HepG2 (cell line): Measurements from ENCODE around the gene UBASH3A. TPM values are rescaled to one million over a fixed set of nuclear protein-coding genes. Genes with fewer than 3 reads are reported as not detected.

Experiments
- ATAC-seq: fragments of 200-7000 bp; cut with Tn5 transposase; 3 replicates; pipeline ENCODE4 v1.9.1; 2020; ENCODE audit warnings: mild to moderate bottlenecking, moderate library complexity
- BruUV-seq: library from RNA; stranded (reverse); fragments of 400-500 nt; replicated peaks from 2 replicates; lab custom pipeline; 2021; lab: Mats Ljungman, UMichigan
- CTCF ChIA-PET: fragments of 300-600 bp; formaldehyde crosslinking; extraction: SDS; loops from one replicate; lab custom pipeline; 2021; ENCODE audit warnings: low total read pairs, inconsistent platforms, low intra/inter-chr PET ratio; lab: Yijun Ruan, JAX
- POLR2A ChIA-PET: fragments of 350-600 bp; sonication (Branson Sonifier 250); formaldehyde crosslinking; loops from one replicate; lab custom pipeline; 2020; ENCODE audit warnings: antibody characterized with exemption, inconsistent platforms; lab: Yijun Ruan, JAX
- DNase-seq: peaks from one replicate; pipeline ENCODE4 v3.0.0-alpha.2; 2015; ENCODE audit warnings: low spot score
- FAIRE-seq: peaks from 3 replicates; lab custom pipeline; 2011; peaks lifted over from hg19 to GRCh38; lab: Jason Lieb, UNC
- H2AFZ ChIP-seq: one replicate; pipeline ENCODE4 v1.6.1; 2011; ENCODE audit warnings: low read length, inconsistent platforms
- H3K27ac ChIP-seq: fragments of 300-600 bp; 3 replicates; pipeline ENCODE4 v1.8.0; 2011; ENCODE audit warnings: mixed run types, mild to moderate bottlenecking, mixed read lengths, low read length, inconsistent platforms; ENCODE audit not compliant: insufficient read depth; ENCODE audit errors: extremely low read length
- H3K27me3 ChIP-seq, 2 experiments: fragments of 200-600 bp in 1 of 2; 2 replicates in 1 of 2; 3 replicates in 1 of 2; pipeline versions ENCODE4 v1.6.0 to v1.8.0; 2011; ENCODE audit warnings: low read length in 2 of 2, mild to moderate bottlenecking in 2 of 2, moderate library complexity in 2 of 2, inconsistent platforms in 1 of 2; ENCODE audit not compliant: insufficient read depth in 2 of 2, control insufficient read depth in 1 of 2
- H3K36me3 ChIP-seq, 2 experiments: fragments of 200-600 bp in 1 of 2; replicated peaks in 1 of 2; 2 replicates in 1 of 2; 3 replicates in 1 of 2; pipeline versions ENCODE4 v1.5.1 to v1.8.0; 2011; ENCODE audit warnings: low read length in 2 of 2, inconsistent platforms in 1 of 2; ENCODE audit not compliant: insufficient read depth in 2 of 2, control insufficient read depth in 1 of 2
- H3K4me1 ChIP-seq: 2 replicates; pipeline ENCODE4 v1.5.1; 2012; ENCODE audit warnings: low read length, inconsistent platforms; ENCODE audit not compliant: insufficient read depth
- H3K4me2 ChIP-seq: 2 replicates; pipeline ENCODE4 v1.6.0; 2011; ENCODE audit warnings: low read depth, low read length, inconsistent platforms
- H3K4me3 ChIP-seq, 3 experiments: fragments of 200-600 bp in 1 of 3; sonication (generic), shearing (Covaris generic) in 1 of 3; replicated peaks in 1 of 3; 2 replicates each; pipeline ENCODE4 v1.5.1; 2011 to 2016; ENCODE audit warnings: low read length in 3 of 3, inconsistent platforms in 2 of 3, low read depth in 2 of 3, mild to moderate bottlenecking in 2 of 3, control low read depth in 1 of 3, mixed read lengths in 1 of 3; ENCODE audit not compliant: insufficient read depth in 1 of 3
- H3K79me2 ChIP-seq: one replicate; pipeline ENCODE4 v1.6.1; 2011; ENCODE audit warnings: low read length, inconsistent platforms; ENCODE audit not compliant: insufficient read depth
- H3K9ac ChIP-seq: 2 replicates; pipeline ENCODE4 v1.6.0; 2011; ENCODE audit warnings: mild to moderate bottlenecking, low read depth, low read length, inconsistent platforms; ENCODE audit not compliant: insufficient read depth
- H3K9me3 ChIP-seq: 2 replicates; pipeline ENCODE4 v1.5.1; 2012; ENCODE audit warnings: mild to moderate bottlenecking, low read length
- H4K20me1 ChIP-seq: 2 replicates; pipeline ENCODE4 v1.6.0; 2011; ENCODE audit warnings: inconsistent platforms, mild to moderate bottlenecking, low read length, moderate library complexity; ENCODE audit not compliant: insufficient read depth
- CREB1 ChIP-seq, 2 experiments: fragments of 450-650 bp in 1 of 2; IDR thresholded peaks; 2 replicates each; pipeline ENCODE4 v1.6.1; 2016 to 2017; ENCODE audit warnings: control low read depth in 1 of 2, mild to moderate bottlenecking in 1 of 2, missing compliant biosample characterization in 1 of 2, missing genetic modification characterization in 1 of 2
- DZIP1 ChIP-seq: sonication (generic); formaldehyde crosslinking; IDR thresholded peaks from 2 replicates; pipeline ENCODE4 v1.5.0; 2020; ENCODE audit warnings: mild to moderate bottlenecking, missing genetic modification reagents
- GATAD1 ChIP-seq: IDR thresholded peaks from 2 replicates; pipeline ENCODE4 v1.6.1; 2016; ENCODE audit warnings: missing genetic modification reagents, missing compliant biosample characterization
- ZBTB34 ChIP-seq: sonication (generic); formaldehyde crosslinking; IDR thresholded peaks from 2 replicates; pipeline ENCODE4 v1.8.0; 2022; ENCODE audit warnings: mild to moderate bottlenecking, missing genetic modification reagents
- ZBTB37 ChIP-seq: sonication (generic); formaldehyde crosslinking; IDR thresholded peaks from 2 replicates; pipeline ENCODE4 v1.4.0; 2020; ENCODE audit warnings: mild to moderate bottlenecking, missing genetic modification reagents
- ZBTB40 ChIP-seq, 2 experiments: fragments of 450-650 bp in 1 of 2; sonication (generic) in 1 of 2; formaldehyde crosslinking in 1 of 2; IDR thresholded peaks; 2 replicates each; pipeline versions ENCODE4 v1.6.1 to v1.8.0; 2016 to 2022; ENCODE audit warnings: antibody characterized with exemption in 1 of 2, mild to moderate bottlenecking in 1 of 2, missing genetic modification reagents in 1 of 2
- WGBS: methylation state at CpG from one replicate; pipeline ENCODE4 v1.1.6; 2017; ENCODE audit warnings: low lambda C conversion rate; 5-methylcytosine and 5-hydroxymethylcytosine counted together
- in situ Hi-C: cut with HindIII; loops from 2 replicates; pipeline ENCODE4 v1.10.0; 2017; ENCODE audit warnings: low pct_unique_long_range_greater_than_20kb; ENCODE audit not compliant: extremely low pct_ligation_motif_present
- intact Hi-C: fragments of 100-400 bp; cut with micrococcal nuclease; formaldehyde crosslinking; loops from one replicate; pipeline ENCODE4 v1.10.0; 2022; ENCODE audit not compliant: unreplicated experiment
- polyA plus RNA-seq, 8 experiments: library from polyadenylated mRNA; depleted of rRNA in 3 of 8; stranded (reverse) in 7 of 8; unstranded in 1 of 8; fragments of >200 nt; fragmentation: Illumina TruSeq in 4 of 8; extraction: Trizol in 4 of 8; gene quantifications; 2 replicates each; pipeline versions ENCODE4 v1.2.1 to v1.2.3, GENCODE V29; 2011 to 2016; ENCODE audit warnings: low read depth in 4 of 8, missing spikeins in 1 of 8, mixed read lengths in 1 of 8; ENCODE audit not compliant: insufficient read depth in 1 of 8
- total RNA-seq, 5 experiments: library from RNA; depleted of rRNA; stranded (reverse); fragments of >200 nt; fragmentation: Illumina TruSeq; extraction: Trizol; gene quantifications; 2 replicates each; pipeline ENCODE4 v1.2.3, GENCODE V29; 2016; ENCODE audit warnings: low read depth in 1 of 5

UBASH3A gene
- total and polyA plus RNA-seq, 2 of the 13 experiments (the other 11 are each of a cell fraction or from before 2014, with no cell fraction given): not detected

- peaks cover 39% of the 10 kb centered on the region for H3K4me1 ChIP-seq
- no TSS peak for BruUV-seq
- no peaks in the 10 kb centered on the region for H3K9me3 ChIP-seq
- no peak for DNase-seq
- no peak overlapping the region for H3K27ac ChIP-seq
- 63% methylated on average over 9 of the region's 9 CpGs for WGBS
- H3K79me2 ChIP-seq: no peaks in the 10 kb centered on the region
- H3K4me3 ChIP-seq: no peak overlapping the region
- in situ Hi-C loops: no loop called here
- no peaks in the 10 kb centered on the region for H3K36me3 ChIP-seq
- ATAC-seq: no peak
- intact Hi-C loops: no loop called here
- CTCF ChIA-PET: no interaction called here
- H2AFZ ChIP-seq: no peak overlapping the region
- peaks cover 0 to 17% of the 10 kb centered on the region in 2 experiments; a peak in 1 of 5 replicates for H3K27me3 ChIP-seq
- no peaks in the 10 kb centered on the region for H4K20me1 ChIP-seq
- no peak overlapping the region for H3K9ac ChIP-seq
- POLR2A ChIA-PET: interaction anchor here (0.6 kb wide), 1 partner anchor 36 kb away, joined by 3 read pairs; no protein-coding TSS in a partner anchor
- FAIRE-seq: no peak
- H3K4me2 ChIP-seq: no peak overlapping the region
- TF ChIP-seq GATAD1 (CRISPR knock-in tag) (no peak), DZIP1 (CRISPR knock-in tag) (no peak), CREB1 (IDR thresholded peaks at IDR 0.05) (no peak), CREB1 (CRISPR knock-in tag; IDR thresholded peaks at IDR 0.05) (no peak), ZBTB37 (no peak), ZBTB34 (CRISPR knock-in tag) (no peak), ZBTB40 (IDR thresholded peaks at IDR 0.05) (no peak), ZBTB40 (CRISPR knock-in tag; IDR thresholded peaks at IDR 0.05) (no peak)
Measured at GRCh38 chr21:42362700-42363099, 41.0 kb upstream of the UBASH3A start.
